Activated CD4-positive, alpha-beta T cell treated with anti-CD3 and anti-CD28 coated beads, Interleukin-2, amount 50 U/mL, for 16 hours (primary cell): ENCODE measurements around the gene CELSR2.
"Not testable (repeated sequence)": the region's sequence is repeated elsewhere in the genome, so short reads cannot be mapped to it uniquely, and the experiment has no call there.

Experiments
- DNase-seq: peaks from one replicate; pipeline ENCODE4 v3.0.0-alpha.2; 2020

The CELSR2 gene

GRCh38 chr1:109281680-109282496, 32.5 kb downstream of the CELSR2 start:
- DNase-seq: no peak

GRCh38 chr1:109282497-109282951, 33.2 kb downstream of the CELSR2 start:
- no peak for DNase-seq

- peak; percentile 93 for DNase-seq
Measured at GRCh38 chr1:109282952-109283747, 33.8 kb downstream of the CELSR2 start, which contains the start of gene PSRC1. Gene PSRC1 (minus strand): TSS chr1:109283145.

GRCh38 chr1:109283748-109284600, 34.6 kb downstream of the CELSR2 start:
- DNase-seq: no peak

GRCh38 chr1:109286762-109287161, 37.4 kb downstream of the CELSR2 start:
- not testable (repeated sequence) for DNase-seq

- DNase-seq: no peak
Measured at GRCh38 chr1:109290137-109290536, 40.8 kb downstream of the CELSR2 start.

- DNase-seq: no peak
Measured at GRCh38 chr1:109290998-109291397, 41.7 kb downstream of the CELSR2 start.

GRCh38 chr1:109292364-109292763, 43.0 kb downstream of the CELSR2 start:
- no peak for DNase-seq

GRCh38 chr1:109293026-109293425, 43.7 kb downstream of the CELSR2 start:
- DNase-seq: no peak

GRCh38 chr1:109294481-109294880, 45.1 kb downstream of the CELSR2 start:
- DNase-seq: no peak

- no peak for DNase-seq
Measured at GRCh38 chr1:109295712-109296415, 46.5 kb downstream of the CELSR2 start.

- DNase-seq: no peak
Measured at GRCh38 chr1:109296782-109297181, 47.4 kb downstream of the CELSR2 start.

- no peak for DNase-seq
Measured at GRCh38 chr1:109298666-109299557, 49.6 kb downstream of the CELSR2 start.

GRCh38 chr1:109299558-109300343, 50.4 kb downstream of the CELSR2 start:
- DNase-seq: no peak

- DNase-seq: no peak
Measured at GRCh38 chr1:109300650-109301151, 51.4 kb downstream of the CELSR2 start.

GRCh38 chr1:109301874-109302273, 52.5 kb downstream of the CELSR2 start:
- no peak for DNase-seq

GRCh38 chr1:109304226-109304920, 55.0 kb downstream of the CELSR2 start:
- no peak for DNase-seq

GRCh38 chr1:109305991-109306390, 56.7 kb downstream of the CELSR2 start:
- DNase-seq: not testable (repeated sequence)

GRCh38 chr1:109306832-109307273, 57.5 kb downstream of the CELSR2 start, which contains the start of gene MYBPHL:
Gene MYBPHL (minus strand): TSS chr1:109307011. CDS start chr1:109306991, 20 bp downstream.
- no peak for DNase-seq
